ENCODE data around the gene CDK8. TPM values are rescaled to one million over a fixed set of nuclear protein-coding genes. Genes with fewer than 3 reads are reported as not detected.

CDK8 gene
- total RNA-seq (2011; cell fraction: chromatin; rRNA removed; ENCODE audit: low replicate concordance), result 5.1 and 10.8 TPM in 2 replicates
- 5.0 and 5.3 TPM in 2 replicates for total RNA-seq (2011; cell fraction: nucleolus; rRNA removed)
- total RNA-seq (2011; cell fraction: nucleoplasm; rRNA removed), result 7.4 and 13.5 TPM in 2 replicates
- total RNA-seq (2014; rRNA removed) (14.4 and 16.0 TPM in 2 replicates), total RNA-seq (2014; rRNA removed; fragmentation: Illumina TruSeq; extraction: Trizol) (20.3 and 21.2 TPM in 2 replicates), total RNA-seq (2015; rRNA removed; fragmentation: Illumina TruSeq; extraction: Trizol) (20.3 and 20.9 TPM in 2 replicates), total RNA-seq (2021) (21.6 and 24.2 TPM in 2 replicates), polyA plus RNA-seq (2011; rRNA removed) (24.9 and 26.5 TPM in 2 replicates), polyA plus RNA-seq (2014; fragmentation: Illumina TruSeq; extraction: Trizol) (26.7 and 33.7 TPM in 2 replicates), polyA plus RNA-seq (2014; fragmentation: Nextera tagmentation; extraction: Ambion mirVana) (10 to 100 TPM; 11.3 to 14.7 TPM), polyA plus RNA-seq (2014; rRNA removed) (16.9 and 20.3 TPM in 2 replicates), polyA minus RNA-seq (2011; rRNA and poly(A)+ RNA removed) (37.0 and 43.2 TPM in 2 replicates), Bru-seq, nascent RNA (percentile 64 among the genes with signal in this experiment), BruChase-seq, experiment 1, labeled RNA remaining after a 2-hour chase (percentile 75 among the genes with signal in this experiment), BruChase-seq, experiment 2, labeled RNA remaining after a 6-hour chase (percentile 77 among the genes with signal in this experiment)
- 14.9 and 23.2 TPM in 2 replicates for polyA plus RNA-seq (2011; cell fraction: cytosol; rRNA removed)
- 14.6 and 20.1 TPM in 2 replicates for polyA plus RNA-seq (2011; cell fraction: nucleus; rRNA removed)
- polyA plus RNA-seq (2012), result 20.8 and 25.5 TPM in 2 replicates
- 13.2 and 14.0 TPM in 2 replicates for polyA minus RNA-seq (2011; cell fraction: cytosol; rRNA and poly(A)+ RNA removed)
- polyA minus RNA-seq (2011; cell fraction: nucleus; rRNA and poly(A)+ RNA removed), result 6.9 and 9.2 TPM in 2 replicates
- long read RNA-seq, experiment 1, transcript CDK8-201 (13 exons, 3,055 nt), result major isoform, 82 of 171 reads
- long read RNA-seq, experiment 1, partial matches to known transcripts, result 3 of 171 reads
- long read RNA-seq, experiment 1, other reads (novel, unspliced or antisense), result 84 of 171 reads
- long read RNA-seq, experiment 2, transcript CDK8-201 (13 exons, 3,055 nt), result major isoform, 5 of 18 reads
- long read RNA-seq, experiment 2, partial matches to known transcripts, result 12 of 18 reads
- long read RNA-seq, experiment 2, other reads (novel, unspliced or antisense), result 1 of 18 reads
- long read RNA-seq, experiment 3, partial matches to known transcripts, result 0 of 3 reads
- long read RNA-seq, experiment 3, other reads (novel, unspliced or antisense), result 2 of 3 reads

GRCh38 chr13:26253787-26254582 lies at the start of gene CDK8:
Gene CDK8, plus strand, starts transcription at chr13:26254129. Its CDS starts 513 bp downstream, at chr13:26254642.
- peak within 1 kb of the TSS; percentile 99 for H2AFZ ChIP-seq (ENCODE audit: low read depth, low read length)
- POLR2A ChIA-PET, result no interaction called here
- FAIRE-seq, result peak; percentile 88
- no peaks in the 10 kb centered on the region; the same call in none of the 2 replicates for H4K20me1 ChIP-seq (replicated peaks; ENCODE audit: control insufficient read depth, insufficient read depth, low read length)
- DNase-seq (ENCODE audit: extremely low read depth in 1 of 4, low spot score in 3 of 4), result peak; percentile 74 to 90 (median 78)
- H3K9me3 ChIP-seq (replicated peaks; ENCODE audit: control insufficient read depth, insufficient read depth, low read depth, low read length), result no peaks in the 10 kb centered on the region
- H3K27ac ChIP-seq (ENCODE audit: extremely low read depth, low read depth, low read length), result peak within 1 kb of the TSS; percentile 92
- in situ Hi-C loops (cut with MboI) (no loop called here), intact Hi-C loops (cut with micrococcal nuclease) (loop anchor here (2.0 kb wide), 1 partner anchor 33 kb away; no protein-coding TSS in a partner anchor)
- H3K9ac ChIP-seq (ENCODE audit: insufficient read depth in 1 of 2, low read depth in 2 of 2, low read length in 2 of 2), result peak within 1 kb of the TSS; percentile 88 to 98
- H3K27me3 ChIP-seq (ENCODE audit: control insufficient read depth in 2 of 2, insufficient read depth in 2 of 2, low read length in 2 of 2), result no peaks in the 10 kb centered on the region
- CTCF ChIA-PET (ENCODE audit: low intra/inter-chr PET ratio), result no interaction called here
- peaks cover 46% of the 10 kb centered on the region for H3K79me2 ChIP-seq (ENCODE audit: control insufficient read depth, insufficient read depth, low read length)
- peak within 1 kb of the TSS; percentile 83 for H3K4me2 ChIP-seq (ENCODE audit: insufficient read depth, low read length)
- H3K9me1 ChIP-seq (ENCODE audit: control insufficient read depth, insufficient read depth, low read length), result no peaks in the 10 kb centered on the region
- 0% methylated on average over 12 of the region's 79 CpGs for WGBS (ENCODE audit: insufficient coverage, low coverage, missing lambda C conversion rate)
- no peaks in the 10 kb centered on the region for H3K36me3 ChIP-seq (ENCODE audit: control insufficient read depth, insufficient read depth, low read length)
- peaks cover 0 to 2% of the 10 kb centered on the region in 2 experiments; a peak in 2 of 5 replicates for H3K4me1 ChIP-seq (replicated peaks in 1 of 2; ENCODE audit: control insufficient read depth in 2 of 2, insufficient read depth in 2 of 2, low read length in 2 of 2)
- peak within 1 kb of the TSS; percentile 79 for H3K4me3 ChIP-seq
- peak; percentile 90 for ATAC-seq
- no TSS peak for BruUV-seq (replicated peaks)
- TF ChIP-seq MBD2 (IDR thresholded peaks at IDR 0.05; ENCODE audit: borderline replicate concordance, low read depth), result peak; percentile 92
- no peak for TF ChIP-seq DEAF1 (CRISPR knock-in tag; IDR thresholded peaks at IDR 0.05)
- TF ChIP-seq CREB3 (tag; conservative IDR thresholded peaks at IDR 0.05; ENCODE audit: low read depth), result no peak; the same call in 1 of the 2 replicates
- no peak for TF ChIP-seq ZNF655 (CRISPR knock-in tag; IDR thresholded peaks at IDR 0.05)
- no peak for TF ChIP-seq MEIS2 (IDR thresholded peaks at IDR 0.05; ENCODE audit: partially characterized antibody)
- TF ChIP-seq HDGF (IDR thresholded peaks at IDR 0.05), result no peak
- TF ChIP-seq HMG20A (CRISPR knock-in tag; conservative IDR thresholded peaks at IDR 0.05), result no peak
- TF ChIP-seq RAD51 (IDR thresholded peaks at IDR 0.05; ENCODE audit: borderline replicate concordance, low read depth), result no peak
- TF ChIP-seq CHD2 (IDR thresholded peaks at IDR 0.05; ENCODE audit: low read depth, low read length), result no peak
- no peak for TF ChIP-seq CAMTA2 (CRISPR knock-in tag; conservative IDR thresholded peaks at IDR 0.05)
- TF ChIP-seq KDM2B (CRISPR knock-in tag; IDR thresholded peaks at IDR 0.05), result no peak
- no peak for TF ChIP-seq ZNF121 (CRISPR knock-in tag; conservative IDR thresholded peaks at IDR 0.05)
- no peak for TF ChIP-seq ZNF41 (CRISPR knock-in tag; conservative IDR thresholded peaks at IDR 0.05)
- peak; percentile 61 for TF ChIP-seq CTBP1 (IDR thresholded peaks at IDR 0.05; ENCODE audit: borderline replicate concordance)

Measured in K562 (cell line).